ENCODE measurements around the gene MYLK2.

The MYLK2 gene

GRCh38 chr20:31853481-31853880, 34.3 kb downstream of the MYLK2 start:
- no peak for DNase-seq

DNA sequence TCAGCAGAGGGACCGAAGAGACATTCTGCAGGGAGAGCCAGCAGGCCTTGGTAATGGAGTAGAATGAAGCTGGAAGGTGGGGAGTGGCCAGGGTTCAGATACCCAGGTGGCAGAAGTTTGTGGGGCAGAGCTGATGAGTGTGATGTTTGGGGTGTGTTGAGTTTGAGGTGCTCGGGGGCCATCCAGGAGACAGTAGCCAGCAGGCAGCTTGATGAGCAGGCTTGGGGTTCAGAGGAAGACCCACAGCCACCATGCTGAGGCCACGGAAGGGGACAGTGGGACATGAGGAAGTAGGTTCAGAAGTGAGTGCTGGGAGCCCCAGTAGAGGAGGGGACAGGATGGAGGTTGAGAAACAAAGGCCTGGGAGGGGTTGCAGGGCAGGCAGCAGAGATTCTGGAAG, 37.4 kb downstream of the MYLK2 start:
- no peak for DNase-seq

GRCh38 chr20:31857861-31858759, 39.0 kb downstream of the MYLK2 start:
- no peak for DNase-seq

DNA sequence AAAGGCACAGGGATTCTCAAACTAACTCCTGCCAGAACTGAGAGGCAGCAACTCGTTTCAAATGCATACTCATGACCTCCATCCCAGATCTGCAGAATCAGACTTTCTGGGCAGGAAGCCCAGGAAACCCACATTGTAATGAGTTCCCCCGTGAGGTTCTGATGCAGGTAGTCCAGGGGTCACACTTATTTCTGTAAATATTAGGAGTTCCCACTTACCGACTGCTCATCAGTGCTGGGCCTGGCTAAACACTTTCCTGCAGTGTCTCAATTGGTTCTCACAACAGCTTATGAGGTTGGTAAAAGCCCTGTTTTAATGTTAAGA, 39.6 kb downstream of the MYLK2 start:
- DNase-seq: no peak

- no peak for DNase-seq
These were observed 40.3 kb downstream of the MYLK2 start for GRCh38 chr20:31859266-31859997.

GRCh38 chr20:31859998-31860380, 40.8 kb downstream of the MYLK2 start:
- DNase-seq: no peak

GRCh38 chr20:31860390-31861134, 41.4 kb downstream of the MYLK2 start:
- no peak for DNase-seq

- no peak for DNase-seq
These were observed 41.9 kb downstream of the MYLK2 start for GRCh38 chr20:31861135-31861384.

DNA sequence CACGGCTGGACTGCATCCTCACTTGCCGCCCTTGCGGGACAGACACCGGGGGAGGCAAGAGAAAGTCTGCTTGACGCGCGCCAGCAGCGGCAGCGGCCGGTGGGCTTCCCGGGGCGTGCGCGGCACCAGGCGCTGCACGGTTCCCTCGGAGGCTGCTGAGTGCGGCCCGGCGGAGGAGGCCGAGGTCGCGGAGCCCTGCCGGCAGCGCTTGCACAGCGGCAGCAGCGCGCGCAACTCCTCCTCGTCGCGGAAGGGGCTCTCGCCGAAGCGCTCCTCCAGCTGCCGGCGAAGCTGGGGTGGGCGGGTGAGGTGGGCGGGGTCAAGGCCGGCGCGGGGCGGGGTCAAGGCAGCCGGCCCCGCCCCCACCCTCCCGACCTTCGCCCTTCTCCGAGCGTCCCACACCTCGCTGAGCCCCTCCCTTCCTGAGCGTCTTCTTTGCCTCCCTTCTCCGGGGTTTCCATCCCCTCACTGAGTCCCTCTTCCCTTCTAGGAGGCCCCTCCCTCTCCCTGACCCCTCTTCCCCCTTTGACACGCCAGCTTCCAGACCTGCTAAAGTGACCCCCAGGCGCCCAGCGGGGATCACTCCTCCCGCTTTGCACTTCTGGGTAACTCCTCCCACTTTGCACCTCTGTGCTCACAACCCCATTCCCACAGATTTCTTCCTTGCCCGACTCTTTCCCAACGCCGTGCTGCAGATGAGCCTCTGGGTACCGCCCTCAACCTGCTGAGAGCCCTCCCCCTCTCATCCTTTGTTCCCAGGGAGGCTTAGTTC, 42.4 kb downstream of the MYLK2 start:
- DNase-seq: peak in 37 of 56 donors; percentile 8 to 78 (median 42)

- DNase-seq: no peak
These were observed 43.0 kb downstream of the MYLK2 start for GRCh38 chr20:31862157-31862470.

DNA sequence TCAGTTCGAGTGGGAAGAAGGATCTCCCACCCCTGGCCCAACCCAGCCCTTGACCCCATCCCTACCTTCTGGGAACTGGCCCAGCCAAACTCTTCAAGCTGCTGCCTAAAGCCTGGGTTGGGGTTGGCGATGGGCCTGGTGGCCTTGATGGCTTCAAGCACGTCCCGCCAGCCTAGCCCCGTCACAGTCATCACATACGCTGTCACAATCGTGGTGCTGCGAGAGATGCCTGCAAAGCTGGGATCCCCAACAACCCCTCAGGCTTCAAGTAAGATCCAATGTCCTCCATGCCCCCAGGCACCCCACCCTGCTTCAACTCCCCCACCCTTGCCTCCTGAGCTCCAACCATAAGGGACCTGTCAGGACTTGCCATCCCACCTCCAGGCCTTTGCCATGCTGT, 43.4 kb downstream of the MYLK2 start:
- no peak for DNase-seq

DNA sequence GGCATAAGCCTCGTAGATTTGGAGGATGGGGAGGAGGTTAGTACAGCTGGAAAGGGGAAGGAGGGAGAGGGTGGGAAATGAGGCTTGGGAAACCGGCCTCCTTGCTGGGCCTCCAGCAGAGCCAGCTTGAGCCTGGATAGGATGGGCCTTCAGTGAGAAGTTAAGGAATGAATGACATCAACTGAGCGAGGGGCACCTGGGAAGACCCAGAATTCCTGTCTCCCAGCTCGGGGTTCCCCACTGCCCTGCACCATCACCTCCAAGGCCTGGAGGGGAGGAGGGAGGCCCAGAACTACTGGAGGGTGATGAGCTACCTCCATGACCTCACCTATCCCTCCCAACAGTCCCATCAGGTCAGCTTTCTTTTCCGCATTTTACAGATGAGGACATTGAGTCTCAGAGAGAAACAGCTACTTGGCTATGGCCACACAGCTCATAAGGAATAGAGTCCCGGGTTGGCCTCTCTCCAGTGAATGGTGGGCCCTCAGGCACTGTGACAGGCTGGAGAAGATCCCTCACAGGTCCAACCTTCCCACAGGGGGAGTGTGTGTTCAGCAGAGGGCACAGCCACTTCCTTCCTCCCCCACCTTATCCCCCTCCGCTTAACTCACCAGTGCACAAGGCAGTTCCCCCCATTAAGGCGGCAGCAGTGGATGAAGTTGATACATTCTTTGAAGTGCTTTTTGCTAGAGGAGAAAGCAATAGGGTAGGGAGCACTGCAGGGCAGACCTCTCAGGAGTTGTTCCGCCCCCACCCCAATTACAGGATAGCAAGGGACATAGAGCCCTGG, 44.3 kb downstream of the MYLK2 start:
- DNase-seq: no peak

- no peak for DNase-seq
These were observed 45.6 kb downstream of the MYLK2 start for GRCh38 chr20:31864521-31865400.

- DNase-seq: no peak
These were observed 47.1 kb downstream of the MYLK2 start for GRCh38 chr20:31866221-31866620.

GRCh38 chr20:31868853-31869672, 49.9 kb downstream of the MYLK2 start:
- no peak for DNase-seq

- peak in 1 of 56 donors; percentile 34 for DNase-seq
These were observed 50.5 kb downstream of the MYLK2 start for GRCh38 chr20:31869673-31869941.

DNA sequence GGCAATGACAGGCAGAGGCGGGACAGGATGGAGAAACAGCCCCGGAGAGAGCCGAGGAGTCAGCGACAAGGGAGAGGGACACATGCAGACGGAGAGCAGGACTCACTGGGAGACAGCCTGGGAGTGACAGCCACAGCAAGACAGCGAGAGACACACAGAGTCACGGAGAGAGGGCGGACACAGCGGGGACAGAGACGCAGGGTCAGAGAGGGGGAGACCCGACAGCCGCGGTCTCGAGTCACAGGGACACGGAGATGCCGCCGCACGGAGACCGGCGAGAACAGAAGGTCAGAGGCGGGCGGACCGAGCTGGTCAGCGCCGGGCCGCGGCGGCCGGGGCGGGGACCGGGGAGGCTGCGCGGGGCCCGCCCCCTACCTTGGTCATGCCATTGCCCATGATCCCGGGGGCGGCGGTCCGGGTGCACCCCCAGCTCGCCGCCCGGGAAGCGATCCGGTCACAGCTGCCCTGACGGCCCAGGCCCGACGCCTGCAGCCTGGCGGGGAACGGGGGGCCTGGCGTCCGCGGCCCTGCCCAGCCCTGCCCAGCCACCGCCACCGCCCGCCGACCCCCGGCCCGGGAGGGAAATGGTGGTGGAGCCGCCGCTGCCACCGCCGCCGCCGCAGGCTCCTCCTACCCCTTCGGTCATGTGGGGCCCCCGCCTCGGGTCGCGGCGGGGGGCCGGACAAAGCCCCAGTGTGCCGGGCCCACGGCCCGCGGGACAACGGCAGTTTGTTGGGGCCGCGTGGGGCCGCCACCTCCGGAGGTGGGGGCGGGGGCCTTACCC, 51.0 kb downstream of the MYLK2 start, which contains the start of the genes DUSP15 and TTLL9:
DUSP15 (minus strand) TSS at position 586 of the 784 bp plus-strand sequence; CDS start at position 396, 190 bp downstream.
TTLL9 (plus strand) TSS at position 693 of the 784 bp plus-strand sequence. CDS start 493 bp downstream, outside the sequence.
- peak in 51 of 56 donors; percentile 35 to 90 (median 71) for DNase-seq
